HG03457 (cell line): Measurements from ENCODE around the gene ZNF331.

ENCODE experiments used
- ATAC-seq: cut with Tn5 transposase; IDR thresholded peaks from one replicate; pipeline ENCODE4 v1.9.1; 2021; ENCODE audit warnings: moderate number of reproducible peaks; ENCODE audit not compliant: unreplicated experiment

The ZNF331 gene

DNA sequence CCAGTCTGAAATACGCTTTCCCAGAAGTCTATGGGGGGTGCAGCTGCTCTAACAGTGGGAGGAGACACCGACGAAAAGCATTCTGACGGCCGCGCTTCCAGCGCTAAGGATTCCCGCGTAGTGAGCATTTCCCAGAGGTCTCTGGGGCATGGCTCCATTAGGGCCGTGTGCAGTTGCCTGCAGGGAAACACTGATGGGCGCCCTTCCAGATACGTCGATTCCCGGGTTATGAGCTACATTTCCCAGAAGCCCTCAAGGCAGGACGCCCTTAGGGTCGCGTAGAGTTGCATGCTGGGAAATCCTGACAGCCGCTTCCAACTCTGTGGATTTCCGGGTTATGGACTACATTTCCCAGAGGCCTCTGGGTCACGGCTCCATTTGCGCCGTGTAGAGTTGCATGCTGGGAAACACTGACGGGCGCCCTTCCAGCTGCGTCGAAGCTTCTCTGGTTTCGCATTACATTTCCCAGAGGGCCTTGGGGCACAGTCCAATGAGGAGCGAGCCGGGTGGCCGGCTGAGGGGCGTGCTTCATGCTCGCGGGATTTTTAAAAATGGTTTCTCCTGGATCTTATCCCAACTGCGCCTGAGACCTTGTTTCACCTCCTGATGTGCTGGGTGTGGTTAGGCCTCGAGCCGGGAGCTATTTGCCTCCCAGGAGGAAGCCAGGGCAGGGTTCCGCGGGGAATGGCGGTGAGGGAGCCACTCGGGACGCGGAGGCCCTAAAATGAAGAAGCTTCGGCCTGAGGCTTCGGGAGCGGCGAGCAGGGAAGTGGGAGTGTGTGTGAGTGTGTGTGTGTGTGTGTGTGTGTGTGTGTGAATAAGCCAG lies 17.2 kb upstream of the ZNF331 start:
- peak; percentile 94 for ATAC-seq

DNA sequence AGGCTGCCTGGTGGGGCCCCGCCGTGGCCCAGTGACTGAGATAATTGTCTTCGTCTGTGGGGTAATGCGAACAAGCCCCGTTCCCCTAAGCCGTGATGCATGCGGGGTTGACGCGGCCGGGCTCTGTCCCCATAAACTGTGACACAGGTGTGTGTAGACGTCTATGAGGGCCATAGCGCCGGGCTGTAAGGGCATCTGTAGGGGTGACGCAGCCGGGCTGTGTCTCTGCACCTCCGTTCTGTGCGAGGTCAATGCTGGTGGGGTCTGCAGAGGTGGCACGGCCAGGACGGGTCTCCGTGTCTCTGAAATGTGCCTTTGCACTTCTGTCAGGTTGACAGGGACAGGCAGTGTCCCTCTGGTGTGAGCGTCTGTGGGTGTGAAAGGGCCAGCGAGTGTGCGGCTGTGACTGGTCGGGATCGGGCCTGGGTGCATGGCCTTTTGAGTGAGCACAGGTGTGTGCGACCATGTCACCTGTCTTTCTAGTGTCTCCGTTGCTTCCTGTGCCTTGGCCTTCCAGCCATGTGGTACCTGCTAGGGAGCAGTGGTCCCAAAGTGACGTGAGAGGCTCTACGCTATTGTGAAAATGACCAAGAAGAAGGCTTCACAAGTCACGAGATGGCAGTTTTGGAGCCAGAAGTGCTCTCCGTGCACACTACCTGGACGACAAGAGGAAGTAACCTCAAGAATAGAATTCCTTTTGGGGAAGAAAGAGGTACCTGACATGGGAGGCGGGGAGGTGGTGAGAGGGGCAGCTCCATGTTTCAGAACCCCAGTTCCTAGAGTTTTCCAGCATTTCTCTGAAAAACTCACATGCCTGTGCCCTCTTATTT lies 16.4 kb upstream of the ZNF331 start:
- no peak for ATAC-seq

GRCh38 chr19:53525922-53526321 lies 12.0 kb upstream of the ZNF331 start:
- ATAC-seq: no peak

GRCh38 chr19:53530622-53531021 lies 7.3 kb upstream of the ZNF331 start:
- ATAC-seq: no peak

DNA sequence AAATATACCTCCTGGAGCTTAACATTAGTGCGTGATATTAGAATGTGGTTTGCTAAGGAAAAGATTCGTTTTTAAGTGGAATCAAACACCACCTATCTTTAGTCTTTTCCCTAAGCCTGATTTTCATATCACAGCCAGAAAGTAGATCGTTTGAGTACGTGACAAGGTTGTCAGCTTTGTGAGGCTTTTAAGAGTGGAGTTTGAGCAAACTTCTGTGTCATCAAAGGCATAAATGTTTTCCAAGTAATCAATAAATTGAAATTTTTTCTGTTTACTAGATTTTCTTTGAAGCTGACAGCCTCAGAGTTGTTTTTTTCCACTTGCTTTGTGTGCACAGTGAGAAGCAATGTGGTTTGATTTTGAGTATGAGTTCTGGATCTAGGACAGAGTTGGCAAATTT lies 6.5 kb upstream of the ZNF331 start:
- no peak for ATAC-seq

- no peak for ATAC-seq
Measured at GRCh38 chr19:53532362-53532761, 5.6 kb upstream of the ZNF331 start.

DNA sequence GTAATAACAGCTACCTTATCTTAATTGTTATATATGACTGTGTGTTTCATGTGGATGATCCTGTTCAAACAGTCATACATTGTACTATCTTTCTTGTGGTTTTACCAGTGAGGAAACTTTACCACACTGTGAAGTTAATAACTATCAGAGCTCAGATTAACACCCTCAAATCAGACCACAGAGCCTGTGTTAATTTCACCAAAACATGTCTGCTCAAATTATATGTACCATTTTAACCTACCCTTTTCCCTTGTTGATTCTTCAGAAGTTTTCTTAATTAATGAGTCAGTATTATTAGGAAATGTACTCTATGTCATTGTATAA lies 1.8 kb upstream of the ZNF331 start:
- no peak for ATAC-seq

GRCh38 chr19:53537121-53537520 lies 824 bp upstream of the ZNF331 start:
- no peak for ATAC-seq

GRCh38 chr19:53538378-53539109 lies 599 bp downstream of the ZNF331 start:
- ATAC-seq: peak; percentile 2

- ATAC-seq: no peak
Measured at GRCh38 chr19:53540091-53540490, 2.1 kb downstream of the ZNF331 start.

GRCh38 chr19:53541971-53542370 lies 4.0 kb downstream of the ZNF331 start:
- no peak for ATAC-seq

- no peak for ATAC-seq
Measured at GRCh38 chr19:53545271-53546065, 7.5 kb downstream of the ZNF331 start.

- ATAC-seq: no peak
Measured at GRCh38 chr19:53546758-53547513, 9.0 kb downstream of the ZNF331 start.

DNA sequence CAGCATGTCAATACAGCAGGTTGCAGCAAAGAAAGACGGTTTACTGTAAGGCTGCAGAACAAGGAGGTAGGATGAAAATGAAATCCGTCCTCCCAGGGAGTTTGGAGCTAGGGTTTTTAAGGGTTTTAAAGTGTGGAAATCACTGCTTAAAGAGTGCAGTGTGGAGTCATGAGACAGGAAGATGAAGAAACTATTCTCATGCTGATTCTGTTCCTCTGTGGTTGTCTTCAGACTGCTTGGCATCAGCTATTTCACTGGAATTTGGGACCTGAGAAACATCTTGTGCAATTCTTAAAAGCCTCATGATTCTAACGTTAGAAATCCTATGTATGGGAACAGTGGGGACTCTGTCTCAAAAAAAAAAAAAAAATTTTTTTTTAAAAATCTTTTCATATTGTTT lies 11.4 kb downstream of the ZNF331 start:
- no peak for ATAC-seq

- ATAC-seq: no peak
Measured at GRCh38 chr19:53552001-53552721, 14.2 kb downstream of the ZNF331 start.

DNA sequence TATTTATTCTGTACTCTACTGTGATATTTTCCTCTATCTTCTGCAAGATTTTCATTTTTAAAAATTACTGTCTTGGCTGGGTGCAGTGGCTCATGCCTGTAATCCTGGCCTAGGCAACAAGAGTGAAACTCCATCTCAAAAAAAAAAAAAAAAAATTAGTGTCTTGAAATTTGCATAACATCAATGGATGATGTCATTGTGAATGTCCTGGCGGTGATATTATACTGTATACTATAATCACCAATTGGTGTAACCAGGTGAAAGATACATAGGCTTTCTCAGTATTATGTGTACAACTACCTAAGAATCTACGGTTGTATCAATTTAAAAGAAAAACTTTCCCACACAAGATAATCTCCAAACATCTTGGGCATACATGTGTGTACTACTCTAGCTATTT lies 15.2 kb downstream of the ZNF331 start:
- ATAC-seq: no peak

DNA sequence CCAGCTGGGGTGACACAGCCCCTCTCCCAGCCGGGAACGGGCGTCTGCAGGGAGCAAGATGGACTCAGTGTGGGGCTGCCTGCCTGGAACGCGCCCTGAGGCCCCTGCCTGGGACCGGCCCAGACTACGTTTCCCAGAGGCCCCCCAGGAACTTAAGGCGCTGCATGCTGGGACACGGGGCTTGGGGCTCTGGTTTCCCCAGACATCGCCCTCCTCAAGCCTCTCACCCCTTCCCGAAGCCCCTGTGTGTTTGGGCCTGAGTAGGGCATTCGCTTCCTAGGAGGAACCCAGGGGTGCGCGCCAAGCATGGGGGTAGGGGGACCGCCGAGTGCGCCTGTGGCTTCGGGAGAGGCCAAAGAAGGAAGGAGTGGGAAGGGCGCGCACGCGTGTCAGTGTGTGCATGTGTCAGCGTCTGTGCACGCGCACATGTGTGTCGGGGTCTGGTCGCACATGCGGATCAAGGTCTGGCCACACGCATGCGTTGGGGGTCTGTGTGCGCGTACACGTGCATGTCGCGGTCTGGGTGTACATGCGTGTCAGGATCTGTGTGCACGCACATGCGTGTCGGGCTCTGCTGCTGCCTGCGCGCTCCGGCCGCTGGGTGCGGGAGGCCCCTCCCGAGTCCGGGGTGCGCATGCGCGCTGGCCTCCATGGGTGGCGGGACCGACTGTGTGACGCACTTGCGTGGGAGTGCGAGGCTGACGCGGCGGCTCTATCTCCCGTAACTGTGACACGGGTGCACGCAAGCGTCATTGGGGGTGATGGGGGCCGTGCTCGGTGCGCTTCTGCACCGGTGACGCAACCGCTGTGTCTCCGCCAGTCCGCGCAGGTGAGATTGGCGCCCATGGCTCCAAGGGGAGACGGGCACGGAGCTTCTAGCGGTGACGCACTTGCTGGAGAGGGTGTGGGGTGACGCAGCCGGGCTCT lies 16.2 kb downstream of the ZNF331 start:
- ATAC-seq: peak; percentile 47

DNA sequence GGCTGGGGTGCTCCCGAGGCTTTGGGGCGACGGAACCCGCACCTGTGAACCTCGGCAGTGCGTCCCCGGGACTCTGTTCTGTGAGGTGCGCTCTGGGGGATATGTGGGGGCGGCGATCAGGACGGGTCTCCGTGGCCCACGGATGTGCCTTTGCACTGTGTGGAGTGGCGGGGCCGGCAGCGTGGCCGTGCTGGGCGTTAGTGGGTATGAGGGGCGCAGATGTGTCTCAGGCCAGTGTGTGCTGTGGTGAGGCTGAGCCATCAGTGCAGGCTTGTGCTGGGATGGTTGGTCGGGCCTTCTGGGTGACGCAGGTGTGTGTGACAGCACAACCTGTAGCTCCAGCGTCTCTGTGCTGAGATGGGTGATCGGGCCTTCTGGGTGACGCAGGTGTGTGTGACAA lies 16.9 kb downstream of the ZNF331 start:
- ATAC-seq: no peak
